Endometrial microvascular endothelial cells (primary cell): ENCODE data around the gene MECP2. TPM values are rescaled to one million over a fixed set of nuclear protein-coding genes. Genes with fewer than 3 reads are reported as not detected.

ENCODE experiments used
- in situ Hi-C: cut with HindIII; loops from 2 replicates; pipeline ENCODE4 v1.10.0; 2017; ENCODE audit warnings: low sequenced_read_pairs, low pct_unique_long_range_greater_than_20kb; ENCODE audit errors: inconsistent ontology term
- total RNA-seq: library from RNA; depleted of rRNA; stranded (reverse); fragments of >200 nt; gene quantifications from one replicate; pipeline ENCODE4 v1.2.3, GENCODE V29; 2015; ENCODE audit errors: inconsistent ontology term

The MECP2 gene
- total RNA-seq, 1 donor from 2014 or later, result 20.5 TPM

GRCh38 chrX:154074199-154074598, 23.3 kb downstream of the MECP2 start:
- in situ Hi-C loops, result no loop called here

- in situ Hi-C loops, result no loop called here
Observed at GRCh38 chrX:154072192-154072591, 25.3 kb downstream of the MECP2 start.

- in situ Hi-C loops, result no loop called here
Observed at GRCh38 chrX:154068560-154068959, 29.0 kb downstream of the MECP2 start.

GRCh38 chrX:154064637-154065435, 32.7 kb downstream of the MECP2 start:
- in situ Hi-C loops, result no loop called here

GRCh38 chrX:154063234-154063633, 34.3 kb downstream of the MECP2 start:
- in situ Hi-C loops, result no loop called here

- in situ Hi-C loops, result no loop called here
Observed at GRCh38 chrX:154061801-154062200, 35.7 kb downstream of the MECP2 start.

- in situ Hi-C loops, result no loop called here
Observed at GRCh38 chrX:154059729-154060245, 37.7 kb downstream of the MECP2 start.

GRCh38 chrX:154059231-154059630, 38.3 kb downstream of the MECP2 start:
- in situ Hi-C loops, result no loop called here

GRCh38 chrX:154058214-154058997, 39.1 kb downstream of the MECP2 start:
- in situ Hi-C loops, result no loop called here

- in situ Hi-C loops, result no loop called here
Observed at GRCh38 chrX:154057791-154058190, 39.7 kb downstream of the MECP2 start.

- in situ Hi-C loops, result no loop called here
Observed at GRCh38 chrX:154056770-154057241, 40.7 kb downstream of the MECP2 start.

GRCh38 chrX:154051201-154051810, 46.2 kb downstream of the MECP2 start:
- in situ Hi-C loops, result no loop called here

- in situ Hi-C loops, result no loop called here
Observed at GRCh38 chrX:154050113-154050495, 47.4 kb downstream of the MECP2 start.

GRCh38 chrX:154049209-154050112, 48.1 kb downstream of the MECP2 start:
- in situ Hi-C loops, result no loop called here

GRCh38 chrX:154048398-154048797, 49.1 kb downstream of the MECP2 start:
- in situ Hi-C loops, result no loop called here

- in situ Hi-C loops, result no loop called here
Observed at GRCh38 chrX:154046940-154047610, 50.4 kb downstream of the MECP2 start.

GRCh38 chrX:154046031-154046781, 51.3 kb downstream of the MECP2 start:
- in situ Hi-C loops, result no loop called here
